GM21423 (cell line): ENCODE results near the gene LONP2.
"Not testable (repeated sequence)": the region's sequence is repeated elsewhere in the genome, so short reads cannot be mapped to it uniquely, and the experiment has no call there.

Source experiments
- ATAC-seq: cut with Tn5 transposase; IDR thresholded peaks from one replicate; pipeline ENCODE4 v1.9.1; 2021; ENCODE audit warnings: mild to moderate bottlenecking, moderate library complexity; ENCODE audit not compliant: unreplicated experiment

The LONP2 gene

DNA sequence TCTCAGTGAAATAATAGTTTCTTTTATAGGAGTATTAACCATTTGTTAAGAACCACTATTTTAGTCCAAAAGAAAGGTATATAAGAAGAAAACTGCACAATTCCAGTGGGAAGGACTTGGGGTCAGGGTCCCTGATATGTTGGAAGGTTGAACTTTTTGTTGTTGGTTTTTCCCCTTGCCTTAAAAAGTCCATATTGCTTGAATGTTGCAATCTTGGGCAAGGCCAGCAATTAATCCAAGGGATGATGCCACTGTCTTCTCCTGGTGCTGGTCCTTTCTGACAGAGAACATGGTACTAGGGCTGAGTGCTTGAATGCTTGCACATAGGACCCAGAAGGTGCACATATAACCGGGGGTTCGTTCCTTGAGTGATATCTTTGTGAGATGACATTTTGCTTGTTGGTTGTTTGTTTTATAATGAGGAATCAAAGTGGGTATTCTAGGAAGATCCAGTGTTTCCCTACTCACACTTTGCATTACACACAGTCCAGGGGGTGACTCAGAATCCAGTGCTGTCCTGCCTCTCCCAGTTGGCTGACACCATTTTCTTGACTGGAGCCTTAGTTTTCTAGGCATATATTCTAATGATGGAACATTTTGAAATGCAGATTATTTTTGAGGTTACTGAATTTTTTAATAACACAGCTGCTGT lies 86.2 kb downstream of the LONP2 start:
- no peak for ATAC-seq

DNA sequence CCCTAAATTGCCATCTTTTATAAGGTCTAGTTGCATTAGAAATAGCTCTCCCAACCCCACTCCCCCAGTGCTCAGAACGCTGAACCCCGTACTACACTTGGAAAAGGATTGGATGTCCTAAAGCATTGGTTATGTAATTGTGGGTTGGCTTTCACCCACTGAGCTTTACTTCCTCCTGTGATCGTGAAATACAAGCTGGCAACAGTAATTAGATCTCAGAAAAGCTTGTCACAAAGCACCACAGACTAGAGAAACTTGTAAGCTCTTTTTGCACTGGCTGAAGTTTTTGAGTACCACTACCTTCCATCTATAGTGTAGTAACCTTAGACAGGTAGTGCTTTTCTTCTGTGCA lies 86.7 kb downstream of the LONP2 start:
- no peak for ATAC-seq

DNA sequence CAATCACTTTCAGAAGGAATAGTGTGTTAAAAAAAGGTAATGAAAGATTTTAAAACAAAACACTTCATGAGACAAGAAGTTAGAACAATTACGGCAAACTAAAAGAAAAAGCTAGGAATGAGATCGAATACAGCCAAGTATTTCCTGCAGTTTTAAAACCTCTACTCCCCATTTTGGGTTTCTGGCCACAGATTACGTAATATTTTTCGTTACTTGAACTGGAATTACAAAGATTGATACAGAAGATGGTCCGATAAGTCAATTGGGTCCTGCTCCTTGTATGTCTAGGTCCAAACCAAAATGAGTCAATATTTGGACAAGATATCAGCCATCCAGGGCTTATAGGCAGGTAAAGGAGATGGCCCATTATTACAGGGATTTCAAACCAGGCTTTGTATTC lies 88.9 kb downstream of the LONP2 start:
- no peak for ATAC-seq

DNA sequence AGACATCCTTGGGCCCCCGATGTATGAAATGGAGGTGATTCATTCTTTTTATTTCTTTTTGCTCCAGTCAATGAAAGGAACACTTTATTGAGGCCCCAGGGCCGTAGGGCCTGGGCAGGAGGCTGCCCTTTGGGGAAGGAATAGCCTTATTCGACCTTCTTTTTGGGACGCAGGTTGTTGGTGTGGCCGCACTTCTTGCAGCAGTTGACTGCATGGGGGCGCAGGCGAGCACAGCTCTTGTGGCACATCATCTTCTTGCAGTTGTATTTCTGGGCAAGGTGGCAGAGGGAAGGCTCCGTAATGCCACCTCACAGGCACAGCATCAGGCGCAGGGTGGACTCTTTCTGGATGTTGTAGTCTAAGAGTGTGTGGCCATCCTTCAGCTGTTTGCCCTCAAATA lies 90.2 kb downstream of the LONP2 start:
- ATAC-seq, result no peak

DNA sequence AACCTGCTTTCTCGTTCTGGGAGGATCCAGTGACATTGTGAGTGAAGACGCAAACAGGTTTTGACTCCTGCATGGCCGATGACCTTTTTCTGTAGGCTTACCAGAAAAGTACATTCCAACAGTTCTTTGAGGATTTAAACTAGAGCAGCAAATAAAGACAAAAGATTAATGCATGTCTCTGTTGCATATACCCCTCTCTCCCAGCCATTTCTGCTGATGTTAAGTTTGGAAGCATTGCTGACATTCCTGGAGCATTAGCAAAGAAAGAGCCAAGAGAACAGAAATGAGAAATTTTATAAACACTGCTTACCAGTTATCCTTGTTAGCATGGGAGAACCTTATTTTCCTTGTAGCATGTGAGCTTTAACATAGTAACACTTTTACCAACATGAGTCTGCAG lies 91.9 kb downstream of the LONP2 start:
- no peak for ATAC-seq

DNA sequence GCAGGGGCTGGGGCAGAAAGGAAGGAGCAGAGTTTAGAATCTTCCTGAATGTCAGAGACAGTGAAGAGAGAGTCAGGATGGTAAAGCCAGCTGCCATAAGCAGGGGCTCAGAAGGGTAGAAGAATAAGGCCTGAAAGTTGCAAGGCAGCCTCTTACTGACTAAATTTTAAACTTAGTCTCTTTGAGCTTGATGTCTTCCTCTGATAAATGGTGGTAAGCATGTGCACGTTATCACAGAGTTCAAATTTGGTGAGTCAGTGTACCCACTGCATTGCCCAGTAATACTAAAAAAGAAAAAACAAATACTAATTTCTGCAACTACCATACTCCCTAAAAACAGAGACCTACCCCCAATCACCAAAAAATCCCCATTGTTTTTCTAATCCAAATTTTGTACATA lies 96.0 kb downstream of the LONP2 start:
- no peak for ATAC-seq

DNA sequence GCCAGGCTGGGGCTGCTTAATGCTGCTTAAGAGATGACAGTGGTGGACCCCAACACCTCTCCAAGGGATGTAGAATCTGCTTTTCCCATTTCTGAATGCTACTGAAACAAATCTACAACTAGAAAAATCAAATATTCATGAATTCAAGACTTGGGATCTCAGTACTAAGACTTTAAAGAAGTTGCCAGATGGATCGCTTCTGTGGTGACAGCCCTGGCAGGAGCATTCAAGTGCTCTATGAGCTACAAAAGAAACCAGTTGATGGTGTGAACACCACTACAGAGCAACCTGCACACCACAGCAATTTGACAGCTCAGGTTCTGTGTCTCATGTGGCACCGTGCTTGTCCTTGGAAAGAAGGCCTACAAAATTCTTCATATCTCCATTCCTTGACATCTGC lies 98.5 kb downstream of the LONP2 start:
- ATAC-seq, result no peak

DNA sequence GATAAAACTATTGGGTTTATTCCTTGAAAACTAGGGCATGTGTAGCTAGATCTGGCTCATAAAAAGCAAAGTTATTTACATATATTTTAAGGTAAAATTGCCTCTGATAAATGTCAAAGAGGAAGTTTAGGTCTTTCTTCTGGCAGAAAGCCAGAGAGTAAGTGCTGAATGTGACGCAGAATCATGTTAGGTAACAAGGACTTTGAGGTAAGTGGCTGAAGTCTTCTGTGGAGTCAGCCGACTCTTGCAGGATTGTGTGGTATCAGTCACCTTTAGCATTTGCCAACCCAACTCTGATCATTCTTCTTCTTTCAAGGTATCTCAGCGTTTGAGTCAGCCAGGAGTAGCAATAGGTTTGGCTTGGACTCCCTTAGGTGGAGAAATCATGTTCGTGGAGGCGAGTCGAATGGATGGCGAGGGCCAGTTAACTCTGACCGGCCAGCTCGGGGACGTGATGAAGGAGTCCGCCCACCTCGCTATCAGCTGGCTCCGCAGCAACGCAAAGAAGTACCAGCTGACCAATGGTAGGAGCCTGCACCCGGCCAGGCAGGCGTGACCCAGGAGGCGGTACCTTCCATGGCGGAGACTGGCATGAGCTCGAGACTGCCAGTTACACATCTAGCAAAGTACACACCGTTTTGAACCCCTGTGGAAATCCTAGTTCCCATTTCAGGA lies 103.2 kb downstream of the LONP2 start:
- no peak for ATAC-seq

DNA sequence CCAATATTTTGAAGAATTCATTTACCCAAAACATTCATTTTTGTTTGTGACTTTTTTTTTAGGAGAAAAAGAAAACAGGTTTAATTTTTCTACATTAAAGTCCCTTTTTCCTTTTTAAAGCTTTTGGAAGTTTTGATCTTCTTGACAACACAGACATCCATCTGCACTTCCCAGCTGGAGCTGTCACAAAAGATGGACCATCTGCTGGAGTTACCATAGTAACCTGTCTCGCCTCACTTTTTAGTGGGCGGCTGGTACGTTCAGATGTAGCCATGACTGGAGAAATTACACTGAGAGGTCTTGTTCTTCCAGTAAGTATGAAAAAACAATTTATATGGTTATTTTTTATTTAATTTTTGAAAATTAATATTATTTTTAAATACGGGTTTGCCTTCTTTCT lies 103.9 kb downstream of the LONP2 start:
- ATAC-seq, result no peak

DNA sequence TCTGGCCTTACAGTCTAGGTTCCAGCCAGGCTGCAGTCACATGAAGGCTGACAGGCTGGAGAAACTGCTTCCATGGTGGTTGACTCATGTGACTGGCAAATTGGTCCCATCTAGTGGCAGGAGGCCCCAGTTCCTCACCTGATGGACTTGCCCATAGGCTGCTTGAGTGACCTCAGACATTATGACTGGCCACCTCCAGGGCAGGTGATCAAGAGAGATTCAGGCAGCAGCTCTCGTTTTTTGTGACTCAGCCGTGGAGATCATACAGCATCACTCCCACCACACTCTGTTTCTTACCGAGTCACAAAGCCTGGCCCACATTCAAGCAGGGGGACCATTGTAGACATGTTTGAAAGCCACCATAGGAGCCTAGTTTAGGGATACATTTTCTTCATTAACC lies 106.6 kb downstream of the LONP2 start:
- ATAC-seq, result no peak

DNA sequence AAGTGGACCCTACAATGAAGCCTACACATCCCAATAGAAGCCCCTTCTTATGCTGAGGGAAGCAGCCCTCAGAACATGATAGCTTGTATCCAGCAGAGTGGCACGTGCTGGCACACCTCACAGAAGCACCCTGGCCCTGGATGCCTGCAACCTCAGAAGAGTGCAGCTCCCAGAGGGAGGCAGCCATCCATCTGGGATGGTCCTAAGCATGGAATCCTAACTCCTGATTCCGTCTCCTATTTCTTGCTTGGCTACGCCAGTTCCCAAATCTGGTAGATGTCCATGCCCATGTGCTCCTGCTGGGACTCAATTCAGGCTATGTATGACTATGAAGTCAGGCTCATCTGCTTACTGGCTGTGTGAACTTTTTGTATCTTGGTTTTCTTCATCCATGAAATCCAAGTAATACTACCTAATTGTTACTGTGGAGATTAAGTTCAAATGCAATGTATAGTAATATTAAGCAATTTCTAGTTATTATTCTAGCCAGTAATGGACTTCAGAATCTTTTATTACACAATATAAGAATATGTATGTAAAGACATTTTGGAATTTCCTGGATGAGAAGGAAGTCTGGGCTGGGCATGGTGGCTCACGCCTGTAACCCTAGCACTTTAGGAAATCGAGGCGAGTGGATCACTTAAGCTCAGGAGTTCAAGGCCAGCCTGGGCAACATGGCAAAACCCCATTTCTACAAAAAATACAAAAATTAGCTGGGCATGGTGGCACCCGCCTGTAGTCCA lies 108.7 kb downstream of the LONP2 start:
- no peak for ATAC-seq

DNA sequence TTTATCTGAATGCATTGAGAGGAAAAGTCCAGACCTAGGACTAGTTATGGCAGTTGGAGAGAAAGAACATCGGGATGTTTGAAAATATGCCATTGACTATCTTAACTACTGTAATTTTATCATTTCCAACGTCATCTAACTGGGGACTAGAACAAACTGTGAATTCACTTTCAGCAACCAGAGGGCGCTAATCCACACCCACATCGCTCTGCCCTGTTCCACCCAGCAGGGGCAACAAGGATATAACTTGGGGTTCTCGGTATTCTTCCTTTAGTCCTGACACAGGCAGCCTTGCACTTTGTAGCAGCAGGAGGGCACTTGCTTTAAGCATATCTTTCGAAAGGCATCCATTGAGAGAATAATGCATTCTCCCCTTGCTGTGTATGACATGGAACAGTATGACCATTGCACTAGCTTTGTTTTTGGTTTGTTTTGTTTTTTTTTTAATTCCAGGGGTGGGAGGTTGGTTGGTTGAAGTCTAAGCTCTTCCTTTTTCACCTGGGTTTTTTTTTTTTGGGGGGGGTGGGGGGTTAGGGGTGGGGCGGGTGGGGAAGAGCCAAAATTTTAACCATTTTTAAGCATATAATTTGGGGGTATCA lies 109.6 kb downstream of the LONP2 start:
- ATAC-seq, result peak; percentile 69

DNA sequence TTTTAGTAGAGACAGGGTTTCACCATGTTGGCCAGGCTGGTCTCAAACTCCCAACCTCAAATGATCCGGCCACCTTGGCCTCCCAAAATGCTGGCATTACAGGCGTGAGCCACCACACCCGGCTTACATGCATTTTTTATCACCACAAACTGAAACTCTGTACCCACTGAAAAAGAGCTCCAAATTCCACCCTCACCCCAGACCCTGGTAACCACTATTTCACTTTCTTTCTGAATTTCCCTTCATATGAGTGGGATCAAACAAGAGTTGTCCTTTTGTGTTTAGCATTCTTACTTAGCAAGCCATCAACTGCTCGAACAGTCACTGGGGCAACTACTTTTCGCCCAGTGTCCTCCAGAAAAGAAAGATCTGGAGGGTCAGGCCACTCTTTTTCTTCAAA lies 110.3 kb downstream of the LONP2 start:
- ATAC-seq, result not testable (repeated sequence)

DNA sequence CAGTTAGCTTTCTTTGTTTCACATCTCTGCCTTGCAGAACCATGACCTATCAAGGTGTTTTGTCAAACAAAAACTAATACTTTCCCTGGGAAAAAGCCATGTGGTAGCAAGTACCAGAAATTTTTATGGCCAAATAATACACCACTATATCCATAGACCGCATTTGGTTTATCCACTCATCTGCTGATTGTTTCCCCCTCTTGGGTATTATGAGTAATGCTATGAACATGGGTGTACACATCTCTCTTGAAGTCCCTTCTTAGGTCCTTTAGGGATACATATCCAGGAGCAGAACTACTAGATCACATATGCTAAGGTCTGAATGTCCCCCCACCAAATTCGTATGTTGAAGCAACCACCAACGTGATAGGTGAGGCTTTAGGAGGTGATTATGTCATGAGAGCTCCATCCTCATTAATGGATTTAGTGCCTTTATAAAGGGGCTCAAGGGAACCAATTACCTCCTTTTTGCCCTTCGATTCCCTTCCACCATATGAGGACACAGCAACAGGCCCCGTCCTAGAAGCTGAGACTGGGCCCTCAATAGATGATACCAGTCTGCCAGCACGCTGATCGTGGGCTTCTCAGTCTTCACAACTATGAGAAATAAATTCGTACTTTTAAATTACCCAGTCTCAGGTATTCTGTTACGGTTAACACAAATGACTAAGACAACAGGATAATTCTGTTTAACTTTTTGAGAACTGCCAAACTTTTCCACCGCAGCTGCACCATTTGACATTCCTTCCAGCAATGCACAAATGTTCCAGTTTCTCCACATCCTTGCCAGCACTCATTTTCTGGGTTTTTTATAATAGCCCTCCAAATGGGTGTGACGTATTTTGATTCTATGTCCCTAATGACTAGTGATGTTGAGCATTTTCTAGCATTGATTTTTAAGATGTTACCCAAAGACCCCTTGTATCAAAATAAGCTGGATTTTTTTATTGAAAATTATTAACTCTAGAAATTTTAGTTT lies 111.1 kb downstream of the LONP2 start:
- ATAC-seq, result no peak

DNA sequence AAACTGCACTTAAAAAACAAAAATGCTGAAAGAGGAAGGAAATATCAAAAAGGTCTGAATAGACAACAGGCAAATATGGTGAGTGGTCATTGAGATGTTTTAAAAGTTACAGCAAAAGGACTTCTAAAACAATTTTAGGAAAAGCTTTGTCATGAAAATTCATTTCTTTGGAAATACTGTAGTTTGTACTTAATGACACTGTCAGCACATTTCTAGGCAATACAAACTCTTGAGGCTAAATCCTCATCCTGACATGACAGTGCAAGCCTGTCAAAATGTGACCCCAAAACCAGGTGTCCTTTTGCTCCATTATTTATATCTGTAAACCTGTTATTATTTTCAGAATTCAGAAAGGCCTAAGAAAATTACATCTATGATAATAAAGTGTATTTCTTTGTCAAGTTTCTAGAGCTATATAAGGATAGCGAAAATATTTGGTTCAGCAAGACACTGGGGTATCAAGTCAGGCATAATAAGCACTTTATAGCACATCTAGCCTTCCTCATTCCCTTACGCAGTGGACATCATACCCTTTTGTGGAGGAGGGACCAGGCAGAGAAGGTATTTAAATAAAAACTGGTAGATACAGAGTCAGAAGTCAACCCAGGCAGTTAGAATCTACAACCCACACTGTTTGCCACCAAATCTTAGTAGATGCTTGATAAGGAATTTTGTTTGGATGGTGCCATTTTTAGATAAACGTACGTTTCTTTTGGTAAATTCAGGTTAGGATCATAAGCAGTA lies 112.7 kb downstream of the LONP2 start:
- no peak for ATAC-seq

DNA sequence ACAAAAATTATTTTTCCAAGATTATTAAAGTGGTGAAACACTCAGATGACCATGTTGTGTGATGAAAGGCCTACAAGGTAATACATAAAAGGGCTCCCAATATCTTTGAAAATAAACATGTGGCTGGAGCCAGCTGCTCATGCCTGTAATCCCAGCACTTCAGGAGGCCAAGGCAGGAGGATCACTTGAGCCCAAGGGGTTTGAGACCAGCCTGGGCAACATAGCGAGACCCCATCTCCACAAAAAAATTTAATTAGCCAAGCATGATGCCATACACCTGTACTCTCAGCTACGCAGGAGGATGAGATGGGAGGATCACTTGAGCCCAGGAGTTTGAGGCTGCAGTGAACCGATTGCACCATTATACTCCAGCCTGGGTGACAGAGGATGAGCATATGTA lies 114.3 kb downstream of the LONP2 start:
- ATAC-seq, result no peak

DNA sequence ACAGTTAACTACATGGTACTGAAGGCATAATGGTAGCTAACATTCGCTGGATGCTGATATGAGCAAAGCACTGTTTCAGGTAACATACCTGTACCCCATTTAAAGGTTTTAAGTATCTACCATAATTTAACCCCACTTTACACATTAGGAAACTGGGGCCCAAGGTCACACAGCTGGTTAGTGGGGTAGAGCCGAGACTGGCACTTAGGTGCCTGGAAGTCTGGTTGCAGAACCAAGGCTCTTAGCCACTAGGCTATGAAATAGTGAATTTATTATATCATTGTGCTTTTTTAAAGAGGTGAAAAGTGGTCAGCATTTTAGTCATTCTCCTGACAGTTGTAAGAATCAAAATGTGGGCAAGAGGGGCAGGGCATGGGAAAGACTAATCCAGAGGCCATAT lies 115.9 kb downstream of the LONP2 start:
- ATAC-seq, result no peak

DNA sequence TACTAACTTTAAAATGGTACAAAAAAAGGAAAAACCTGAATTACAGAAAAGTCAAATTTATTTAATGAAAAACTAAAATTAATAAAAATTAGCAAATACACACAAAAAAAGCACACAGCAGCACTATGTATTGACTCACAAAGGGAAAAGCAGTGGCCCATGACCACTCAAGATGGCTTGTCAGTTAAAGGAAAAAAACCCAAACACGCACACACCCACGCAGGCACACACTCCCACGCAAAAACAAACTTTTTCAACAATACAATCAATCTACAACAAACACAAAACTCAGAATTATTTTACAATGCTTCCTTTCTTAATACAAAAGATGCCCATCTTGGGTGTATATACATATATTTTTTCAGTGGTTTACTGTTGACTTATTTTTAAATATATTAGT lies 116.9 kb downstream of the LONP2 start:
- no peak for ATAC-seq

DNA sequence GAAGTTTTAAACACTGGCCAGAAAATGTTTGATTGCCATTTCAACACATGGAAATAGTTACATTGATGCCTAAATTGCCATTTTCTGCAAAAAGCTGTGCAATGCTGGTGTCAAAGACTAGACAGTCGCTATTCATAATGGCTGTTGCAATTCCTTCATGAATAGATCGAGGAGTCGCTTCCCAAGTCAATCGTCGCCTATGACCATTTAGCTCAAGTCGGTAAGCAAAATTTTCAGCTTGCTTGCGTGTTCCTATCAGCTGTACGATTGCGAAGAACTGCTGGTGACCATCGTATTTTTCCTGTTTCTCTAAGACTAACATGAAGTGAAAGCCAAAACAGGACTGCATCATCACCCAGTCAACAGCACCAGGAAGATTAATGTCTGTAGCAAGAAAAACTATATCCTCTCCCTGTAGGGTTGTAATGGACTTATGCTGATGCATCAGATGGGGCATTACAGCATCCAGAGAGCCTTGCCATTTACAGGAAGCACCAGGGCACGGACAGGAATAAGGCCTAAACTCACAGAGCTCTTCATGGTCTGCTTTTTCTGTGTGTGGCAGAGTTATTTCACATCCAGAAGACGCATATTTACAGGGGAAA lies 117.5 kb downstream of the LONP2 start:
- no peak for ATAC-seq
